ENCODE data around the gene RSPH6A. TPM values are rescaled to one million over a fixed set of nuclear protein-coding genes. Genes with fewer than 3 reads are reported as not detected.
A peak's percentile ranks its signal among the peaks of the same experiment; 100 is the strongest.

Gene RSPH6A
- total RNA-seq, 1 experiment from 2014 or later: not detected

GRCh38 chr19:45822716-45823115, 7.6 kb upstream of the RSPH6A start:
- Histone ChIP-seq H4K20me1 (ENCODE audit: insufficient read depth, low read depth, low read length) (no peaks in the 10 kb centered on the region), H3K27me3 (ENCODE audit: low read length) (no peaks in the 10 kb centered on the region), H3K79me2 (ENCODE audit: low read length) (no peaks in the 10 kb centered on the region), H3K9ac (ENCODE audit: low read length) (no peak overlapping the region), H3K4me3 (ENCODE audit: low read length) (no peak overlapping the region), H2AFZ (ENCODE audit: low read length) (no peak overlapping the region), H3K4me2 (ENCODE audit: low read depth, low read length, poor library complexity, severe bottlenecking) (no peak overlapping the region), H3K36me3 (ENCODE audit: insufficient read depth, low read length) (peaks cover 5% of the 10 kb centered on the region; the same call in 1 of the 2 replicates), H3K4me1 (ENCODE audit: low read length) (no peaks in the 10 kb centered on the region), H3K27ac (ENCODE audit: low read length) (no peak overlapping the region), H3K9me3 (ENCODE audit: low read length) (no peaks in the 10 kb centered on the region), H3K9me2 (replicated peaks; ENCODE audit: insufficient read depth, low read length) (no peaks in the 10 kb centered on the region)
- DNase-seq: no peak

GRCh38 chr19:45821570-45821969, 6.5 kb upstream of the RSPH6A start:
- no peaks in the 10 kb centered on the region for H4K20me1 ChIP-seq (ENCODE audit: insufficient read depth, low read depth, low read length)
- no peaks in the 10 kb centered on the region for H3K79me2 ChIP-seq (ENCODE audit: low read length)
- no peaks in the 10 kb centered on the region for H3K9me3 ChIP-seq (ENCODE audit: low read length)
- H3K4me1 ChIP-seq (ENCODE audit: low read length): no peaks in the 10 kb centered on the region; the same call in 1 of the 2 replicates
- no peak overlapping the region for H3K4me2 ChIP-seq (ENCODE audit: low read depth, low read length, poor library complexity, severe bottlenecking)
- no peak overlapping the region for H3K4me3 ChIP-seq (ENCODE audit: low read length)
- no peak overlapping the region for H3K9ac ChIP-seq (ENCODE audit: low read length)
- no peak overlapping the region for H3K27ac ChIP-seq (ENCODE audit: low read length)
- no peak overlapping the region for H2AFZ ChIP-seq (ENCODE audit: low read length)
- H3K36me3 ChIP-seq (ENCODE audit: insufficient read depth, low read length): peaks cover 5% of the 10 kb centered on the region; the same call in 1 of the 2 replicates
- H3K27me3 ChIP-seq (ENCODE audit: low read length): no peaks in the 10 kb centered on the region
- DNase-seq: no peak
- H3K9me2 ChIP-seq (replicated peaks; ENCODE audit: insufficient read depth, low read length): no peaks in the 10 kb centered on the region

- no peak for DNase-seq
- Histone ChIP-seq H3K4me3 (ENCODE audit: low read length) (no peak overlapping the region), H3K27ac (ENCODE audit: low read length) (no peak overlapping the region), H3K4me1 (ENCODE audit: low read length) (no peaks in the 10 kb centered on the region; the same call in 1 of the 2 replicates), H3K79me2 (ENCODE audit: low read length) (no peaks in the 10 kb centered on the region), H3K9me2 (replicated peaks; ENCODE audit: insufficient read depth, low read length) (no peaks in the 10 kb centered on the region), H3K4me2 (ENCODE audit: low read depth, low read length, poor library complexity, severe bottlenecking) (no peak overlapping the region), H4K20me1 (ENCODE audit: insufficient read depth, low read depth, low read length) (no peaks in the 10 kb centered on the region), H2AFZ (ENCODE audit: low read length) (no peak overlapping the region), H3K36me3 (ENCODE audit: insufficient read depth, low read length) (peaks cover 5% of the 10 kb centered on the region; the same call in 1 of the 2 replicates), H3K9ac (ENCODE audit: low read length) (no peak overlapping the region), H3K27me3 (ENCODE audit: low read length) (no peaks in the 10 kb centered on the region), H3K9me3 (ENCODE audit: low read length) (no peaks in the 10 kb centered on the region)
Observed at GRCh38 chr19:45821103-45821521, 6.0 kb upstream of the RSPH6A start.

DNA sequence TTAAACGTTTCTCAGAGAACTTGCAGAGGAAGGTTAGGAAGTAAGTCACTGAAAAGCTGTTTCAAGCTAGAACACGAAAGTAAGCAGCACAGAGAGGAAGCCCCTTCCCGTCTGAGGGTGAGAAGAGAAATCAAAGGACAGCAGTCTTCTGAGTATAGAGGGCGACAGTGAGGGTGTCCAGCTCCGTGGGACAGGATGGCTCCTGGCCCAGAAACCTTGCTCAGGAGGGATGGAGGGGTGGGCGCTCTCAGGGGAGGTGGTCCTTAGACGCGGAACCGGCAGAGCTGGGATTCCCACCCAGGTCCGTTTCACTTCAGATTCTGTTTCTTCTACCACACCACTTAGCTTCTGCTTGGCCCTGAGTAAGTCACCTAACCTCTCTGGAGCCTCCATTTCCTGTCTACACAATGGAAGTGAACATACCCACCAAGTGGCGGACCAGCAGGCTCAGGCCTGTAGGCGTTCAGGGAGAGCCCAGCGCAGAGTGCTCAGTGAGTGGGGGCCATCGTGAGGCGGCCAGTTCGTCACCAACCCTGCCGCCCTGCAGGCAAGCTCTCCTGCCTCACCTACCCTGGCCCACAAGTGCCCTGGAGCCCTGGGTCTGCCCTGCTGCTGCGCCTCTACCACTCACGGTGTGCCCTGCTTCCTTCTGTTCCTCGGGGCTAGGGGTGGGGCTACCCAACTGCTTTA, 5.5 kb upstream of the RSPH6A start:
- H3K9me2 ChIP-seq (replicated peaks; ENCODE audit: insufficient read depth, low read length): no peaks in the 10 kb centered on the region
- H3K9ac ChIP-seq (ENCODE audit: low read length): no peak overlapping the region
- H3K79me2 ChIP-seq (ENCODE audit: low read length): no peaks in the 10 kb centered on the region
- H3K4me2 ChIP-seq (ENCODE audit: low read depth, low read length, poor library complexity, severe bottlenecking): no peak overlapping the region
- no peak for DNase-seq
- H3K27ac ChIP-seq (ENCODE audit: low read length): no peak overlapping the region
- H3K36me3 ChIP-seq (ENCODE audit: insufficient read depth, low read length): peaks cover 5% of the 10 kb centered on the region; the same call in 1 of the 2 replicates
- no peaks in the 10 kb centered on the region for H3K9me3 ChIP-seq (ENCODE audit: low read length)
- H3K4me3 ChIP-seq (ENCODE audit: low read length): no peak overlapping the region
- no peaks in the 10 kb centered on the region for H4K20me1 ChIP-seq (ENCODE audit: insufficient read depth, low read depth, low read length)
- H2AFZ ChIP-seq (ENCODE audit: low read length): no peak overlapping the region
- H3K27me3 ChIP-seq (ENCODE audit: low read length): no peaks in the 10 kb centered on the region
- H3K4me1 ChIP-seq (ENCODE audit: low read length): no peaks in the 10 kb centered on the region; the same call in 1 of the 2 replicates

DNA sequence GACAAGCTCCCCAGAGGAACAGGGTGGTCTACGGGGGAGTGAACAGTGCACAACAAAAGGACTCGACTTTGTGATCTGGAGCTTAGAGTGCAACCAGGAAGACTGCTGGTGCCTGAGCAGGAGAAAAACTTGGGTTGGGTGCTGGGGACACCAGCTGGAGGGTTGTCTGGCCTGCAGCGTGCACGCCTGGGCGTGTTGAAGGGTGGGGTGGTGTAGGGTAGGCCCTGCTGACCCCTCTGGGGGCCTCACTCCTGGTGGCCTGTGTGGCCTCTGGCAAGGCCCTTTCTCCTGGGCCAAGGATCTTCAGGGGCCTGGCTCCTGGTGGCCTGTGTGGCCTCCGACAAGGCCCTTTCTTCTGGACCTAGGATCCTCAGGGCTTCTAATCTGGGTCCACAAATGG, 4.7 kb upstream of the RSPH6A start:
- Histone ChIP-seq H3K4me1 (ENCODE audit: low read length) (no peaks in the 10 kb centered on the region; the same call in 1 of the 2 replicates), H3K4me3 (ENCODE audit: low read length) (no peak overlapping the region), H4K20me1 (ENCODE audit: insufficient read depth, low read depth, low read length) (no peaks in the 10 kb centered on the region), H3K9me3 (ENCODE audit: low read length) (no peaks in the 10 kb centered on the region), H3K79me2 (ENCODE audit: low read length) (no peaks in the 10 kb centered on the region), H3K9ac (ENCODE audit: low read length) (no peak overlapping the region), H2AFZ (ENCODE audit: low read length) (no peak overlapping the region), H3K36me3 (ENCODE audit: insufficient read depth, low read length) (peaks cover 5% of the 10 kb centered on the region; the same call in 1 of the 2 replicates), H3K4me2 (ENCODE audit: low read depth, low read length, poor library complexity, severe bottlenecking) (no peak overlapping the region), H3K9me2 (replicated peaks; ENCODE audit: insufficient read depth, low read length) (no peaks in the 10 kb centered on the region), H3K27ac (ENCODE audit: low read length) (no peak overlapping the region), H3K27me3 (ENCODE audit: low read length) (no peaks in the 10 kb centered on the region)
- no peak for DNase-seq

GRCh38 chr19:45817725-45818301, 2.7 kb upstream of the RSPH6A start:
- H3K9me3 ChIP-seq (ENCODE audit: low read length): no peaks in the 10 kb centered on the region
- H2AFZ ChIP-seq (ENCODE audit: low read length): no peak overlapping the region
- DNase-seq: no peak
- no peaks in the 10 kb centered on the region for H3K9me2 ChIP-seq (replicated peaks; ENCODE audit: insufficient read depth, low read length)
- no peaks in the 10 kb centered on the region for H4K20me1 ChIP-seq (ENCODE audit: insufficient read depth, low read depth, low read length)
- H3K79me2 ChIP-seq (ENCODE audit: low read length): no peaks in the 10 kb centered on the region
- H3K27ac ChIP-seq (ENCODE audit: low read length): no peak overlapping the region
- H3K4me1 ChIP-seq (ENCODE audit: low read length): no peaks in the 10 kb centered on the region; the same call in 1 of the 2 replicates
- H3K4me3 ChIP-seq (ENCODE audit: low read length): no peak overlapping the region
- H3K27me3 ChIP-seq (ENCODE audit: low read length): no peaks in the 10 kb centered on the region
- H3K4me2 ChIP-seq (ENCODE audit: low read depth, low read length, poor library complexity, severe bottlenecking): no peak overlapping the region
- H3K36me3 ChIP-seq (ENCODE audit: insufficient read depth, low read length): no peaks in the 10 kb centered on the region; the same call in 1 of the 2 replicates
- no peak overlapping the region for H3K9ac ChIP-seq (ENCODE audit: low read length)

DNA sequence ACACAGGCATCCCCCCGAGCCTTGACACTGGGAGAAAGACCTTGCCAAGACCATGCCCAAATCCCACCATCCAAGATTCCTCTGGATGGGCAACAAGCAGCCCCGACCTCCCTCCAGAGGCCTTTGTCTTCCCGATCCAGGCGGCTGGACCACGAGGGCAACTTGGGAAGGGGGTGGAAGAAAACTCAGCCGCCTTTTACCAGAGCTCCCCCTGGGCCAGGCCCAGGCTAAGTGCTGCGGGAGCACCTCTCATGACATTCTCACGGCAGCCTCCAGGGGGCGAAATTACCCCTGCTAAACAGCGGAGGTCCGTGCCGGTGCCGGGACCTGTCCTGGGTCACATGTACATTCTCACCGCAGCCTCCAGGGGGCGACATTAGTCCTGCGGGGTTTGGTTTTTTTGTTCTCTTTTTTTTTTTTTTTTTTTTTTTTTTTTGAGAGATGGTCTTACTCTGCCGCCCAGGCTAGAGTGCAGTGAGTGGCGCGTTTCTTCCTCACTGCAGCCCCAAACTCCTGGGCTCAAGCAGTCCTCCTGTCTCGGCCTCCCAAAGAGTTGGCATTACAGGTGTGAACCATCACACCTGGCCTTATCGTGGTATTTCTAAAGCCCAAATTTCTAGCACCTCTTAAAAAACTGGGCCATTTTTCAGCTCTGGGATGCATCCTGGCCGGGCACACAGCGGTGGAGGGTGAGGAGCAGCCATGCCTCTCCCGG, 2.1 kb upstream of the RSPH6A start:
- Histone ChIP-seq H2AFZ (ENCODE audit: low read length) (no peak overlapping the region), H3K79me2 (ENCODE audit: low read length) (no peaks in the 10 kb centered on the region), H3K4me2 (ENCODE audit: low read depth, low read length, poor library complexity, severe bottlenecking) (no peak overlapping the region), H3K27me3 (ENCODE audit: low read length) (no peaks in the 10 kb centered on the region), H3K36me3 (ENCODE audit: insufficient read depth, low read length) (no peaks in the 10 kb centered on the region; the same call in 1 of the 2 replicates), H3K4me1 (ENCODE audit: low read length) (no peaks in the 10 kb centered on the region; the same call in 1 of the 2 replicates), H3K9me2 (replicated peaks; ENCODE audit: insufficient read depth, low read length) (no peaks in the 10 kb centered on the region), H3K9me3 (ENCODE audit: low read length) (no peaks in the 10 kb centered on the region), H3K4me3 (ENCODE audit: low read length) (no peak overlapping the region), H4K20me1 (ENCODE audit: insufficient read depth, low read depth, low read length) (no peaks in the 10 kb centered on the region), H3K9ac (ENCODE audit: low read length) (peak overlapping the region; percentile 48; the same call in 1 of the 2 replicates), H3K27ac (ENCODE audit: low read length) (no peak overlapping the region)
- peak; percentile 99 for DNase-seq

Data from Karpas-422 (cell line).